Small intestine (tissue), 7 donors: ENCODE measurements around the gene WDR37. TPM values are rescaled to one million over a fixed set of nuclear protein-coding genes. Genes with fewer than 3 reads are reported as not detected.
"Not testable (repeated sequence)": the region's sequence is repeated elsewhere in the genome, so short reads cannot be mapped to it uniquely, and the experiment has no call there.

Experiments used
- DNase-seq, 2 donors: peaks; one replicate each; pipeline versions ENCODE4 v3.0.0 to v3.0.0-alpha.2; 2013
- FAIRE-seq: peaks from 2 replicates; lab custom pipeline; 2012; peaks lifted over from hg19 to GRCh38; lab: Jason Lieb, UNC
- H3K27ac ChIP-seq, 3 donors: one replicate each; pipeline ENCODE4 v1.5.1; 2013; ENCODE audit warnings: low read length in 2 of 3, mild to moderate bottlenecking in 2 of 3, control low read depth in 1 of 3, inconsistent platforms in 1 of 3, low read depth in 1 of 3, moderate library complexity in 1 of 3
- H3K27me3 ChIP-seq, 3 donors: one replicate each; pipeline ENCODE4 v1.6.1; 2013; ENCODE audit warnings: low read length in 3 of 3, inconsistent platforms in 1 of 3; ENCODE audit not compliant: control insufficient read depth in 3 of 3, insufficient read depth in 3 of 3
- H3K36me3 ChIP-seq, 3 donors: one replicate each; pipeline ENCODE4 v1.6.1; 2013; ENCODE audit warnings: low read length in 3 of 3, inconsistent platforms in 1 of 3, low read depth in 1 of 3, mild to moderate bottlenecking in 1 of 3, moderate library complexity in 1 of 3; ENCODE audit not compliant: control insufficient read depth in 3 of 3, insufficient read depth in 2 of 3
- H3K4me1 ChIP-seq, 3 donors: one replicate each; pipeline ENCODE4 v1.6.1; 2013; ENCODE audit warnings: low read length in 2 of 3, inconsistent platforms in 1 of 3, low read depth in 1 of 3, mild to moderate bottlenecking in 1 of 3, moderate library complexity in 1 of 3; ENCODE audit not compliant: control insufficient read depth in 3 of 3, insufficient read depth in 2 of 3
- H3K4me3 ChIP-seq, 3 donors: one replicate each; pipeline ENCODE4 v1.5.1; 2013; ENCODE audit warnings: low read length in 3 of 3, control low read depth in 1 of 3, inconsistent platforms in 1 of 3, low read depth in 1 of 3, mild to moderate bottlenecking in 1 of 3, moderate library complexity in 1 of 3
- H3K9me3 ChIP-seq, 2 donors: one replicate each; pipeline ENCODE4 v1.6.1; 2013; ENCODE audit warnings: low read depth in 1 of 2, low read length in 1 of 2; ENCODE audit not compliant: control insufficient read depth in 2 of 2, insufficient read depth in 1 of 2
- WGBS, 3 donors: extraction: QIAGEN DNeasy Blood & Tissue Kit; methylation state at CpG; one replicate each; pipeline ENCODE4 v1.1.7; 2013; 5-methylcytosine and 5-hydroxymethylcytosine counted together
- polyA plus RNA-seq, 4 donors: library from polyadenylated mRNA; stranded (reverse) in 3 of 4; unstranded in 1 of 4; fragments of 200-250 nt in 3 of 4; fragments of 120-200 nt in 1 of 4; gene quantifications; one replicate each; pipeline versions ENCODE4 v1.2.1 to v1.2.3, GENCODE V29; 2013
- donor health status: healthy with polysubstance abuse.
- donor health status: control.
- donor health status: control.
- donor health status: Bipolar disorder and iron deficiency.
- donor health status: healthy.

WDR37 gene
- polyA plus RNA-seq, 4 donors, result 6.8 to 14.8 (median 7.7) TPM

- DNase-seq (no peak), FAIRE-seq (no peak)
- WGBS, 3 donors, result 80 to 86% (median 82%) methylated on average over 17 of the region's 17 CpGs
- H3K4me1 ChIP-seq, result no peaks in the 10 kb centered on the region
- H3K27ac ChIP-seq, result no peak overlapping the region
- no peaks in the 10 kb centered on the region for H3K9me3 ChIP-seq
- H3K27me3 ChIP-seq, result no peaks in the 10 kb centered on the region
- no peak overlapping the region for H3K4me3 ChIP-seq
- H3K36me3 ChIP-seq, result no peaks in the 10 kb centered on the region
Measured at GRCh38 chr10:1156921-1157614, 100.9 kb downstream of the WDR37 start.

DNA sequence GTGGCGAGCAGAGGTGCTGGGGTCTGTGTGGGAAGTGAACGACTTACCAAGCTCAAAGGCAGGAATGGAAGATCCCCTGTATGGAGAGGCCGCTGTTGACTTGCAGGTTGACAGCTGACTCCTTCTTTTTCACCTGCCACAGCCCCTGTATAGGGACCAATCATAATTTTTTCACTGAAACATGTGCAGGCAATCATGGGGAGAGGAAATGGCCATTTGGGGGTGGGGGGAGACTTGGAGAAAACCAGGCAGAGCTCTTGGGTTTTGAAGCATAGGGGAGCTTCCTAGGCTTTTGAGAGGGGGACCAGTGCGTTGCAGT, 101.4 kb downstream of the WDR37 start:
- Histone ChIP-seq H3K4me1 (no peaks in the 10 kb centered on the region), H3K27ac (no peak overlapping the region), H3K9me3 (no peaks in the 10 kb centered on the region), H3K4me3 (no peak overlapping the region), H3K36me3 (no peaks in the 10 kb centered on the region), H3K27me3 (no peaks in the 10 kb centered on the region)
- no peak for DNase-seq
- WGBS, 3 donors, result 84 to 87% (median 86%) methylated on average over 4 of the region's 4 CpGs
- no peak for FAIRE-seq

- 82 to 89% (median 87%) methylated on average over 12 of the region's 12 CpGs for WGBS, 3 donors
- Histone ChIP-seq H3K27ac (no peak overlapping the region), H3K9me3 (no peaks in the 10 kb centered on the region), H3K4me3 (no peak overlapping the region), H3K36me3 (no peaks in the 10 kb centered on the region), H3K4me1 (no peaks in the 10 kb centered on the region), H3K27me3 (no peaks in the 10 kb centered on the region)
- DNase-seq (no peak), FAIRE-seq (no peak)
Measured at GRCh38 chr10:1158066-1158465, 101.9 kb downstream of the WDR37 start.

DNA sequence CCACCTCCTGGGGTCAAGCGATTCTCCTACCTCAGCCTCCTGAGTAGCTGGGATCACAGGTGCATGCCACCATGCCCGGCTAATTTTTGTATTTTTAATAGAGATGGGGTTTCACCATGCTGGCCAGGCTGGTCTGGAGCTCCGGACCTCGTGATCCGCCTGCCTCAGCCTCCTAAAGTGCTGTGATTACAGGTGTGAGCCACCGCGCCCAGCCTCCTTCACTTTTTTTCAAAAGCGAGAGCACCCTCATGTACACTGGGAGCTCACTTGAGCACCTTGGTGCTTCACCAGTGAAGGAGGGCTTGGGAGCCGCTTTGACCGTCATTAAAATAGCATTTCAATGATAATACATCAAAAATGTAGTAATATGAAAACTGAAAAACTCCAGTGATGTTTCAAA, 102.4 kb downstream of the WDR37 start:
- FAIRE-seq, DNase-seq, H3K36me3 ChIP-seq, H3K27ac ChIP-seq, H3K4me3 ChIP-seq, H3K9me3 ChIP-seq, H3K27me3 ChIP-seq, H3K4me1 ChIP-seq: not testable (repeated sequence)
- 94% methylated on average over 10 of the region's 10 CpGs for WGBS, 3 donors

GRCh38 chr10:1159131-1160061, 103.2 kb downstream of the WDR37 start:
- H3K9me3 ChIP-seq, result no peaks in the 10 kb centered on the region
- no peaks in the 10 kb centered on the region for H3K4me1 ChIP-seq
- H3K27me3 ChIP-seq, result no peaks in the 10 kb centered on the region
- no peak for FAIRE-seq
- no peak overlapping the region for H3K4me3 ChIP-seq
- WGBS, 3 donors, result 90 to 94% (median 92%) methylated on average over 59 of the region's 59 CpGs
- H3K36me3 ChIP-seq, result no peaks in the 10 kb centered on the region
- DNase-seq, result no peak
- no peak overlapping the region for H3K27ac ChIP-seq

- Histone ChIP-seq H3K4me1 (no peaks in the 10 kb centered on the region), H3K9me3 (no peaks in the 10 kb centered on the region), H3K27me3 (no peaks in the 10 kb centered on the region), H3K4me3 (no peak overlapping the region), H3K27ac (no peak overlapping the region), H3K36me3 (no peaks in the 10 kb centered on the region)
- FAIRE-seq (no peak), DNase-seq (no peak)
- 87 to 95% (median 93%) methylated on average over 25 of the region's 25 CpGs for WGBS, 3 donors
Measured at GRCh38 chr10:1160561-1161314, 104.6 kb downstream of the WDR37 start.

DNA sequence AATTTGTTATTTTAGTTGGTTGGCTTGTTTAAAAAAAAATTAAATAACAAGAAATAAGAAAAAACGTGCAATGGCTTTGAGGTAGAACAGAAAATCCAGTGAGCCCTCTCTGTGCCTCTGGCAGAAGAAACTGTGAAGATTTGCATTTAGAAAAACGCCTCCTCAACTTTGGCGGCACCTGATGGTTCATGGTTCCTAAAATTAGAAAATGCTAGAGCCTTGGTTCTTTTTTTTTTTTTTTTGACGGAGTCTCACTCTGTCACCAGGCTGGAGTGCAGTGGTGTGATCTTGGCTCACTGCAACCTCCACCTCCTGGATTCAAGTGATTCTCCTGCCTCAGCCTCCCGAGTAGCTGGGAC, 105.1 kb downstream of the WDR37 start:
- not testable (repeated sequence) for H3K27ac ChIP-seq, H3K27me3 ChIP-seq, FAIRE-seq, H3K9me3 ChIP-seq, H3K4me1 ChIP-seq, DNase-seq, H3K36me3 ChIP-seq, H3K4me3 ChIP-seq
- WGBS, 3 donors, result 83 to 84% (median 83%) methylated on average over 4 to 5 of the region's 5 CpGs

- H3K27ac ChIP-seq, result no peak overlapping the region
- H3K27me3 ChIP-seq, result no peaks in the 10 kb centered on the region
- DNase-seq (peak in 1 of 2 donors; percentile 39), FAIRE-seq (no peak)
- 47 to 67% (median 54%) methylated on average over 13 of the region's 13 CpGs for WGBS, 3 donors
- no peaks in the 10 kb centered on the region for H3K9me3 ChIP-seq
- no peaks in the 10 kb centered on the region for H3K36me3 ChIP-seq
- H3K4me3 ChIP-seq, result no peak overlapping the region
- H3K4me1 ChIP-seq, result no peaks in the 10 kb centered on the region
Measured at GRCh38 chr10:1162481-1163203, 106.5 kb downstream of the WDR37 start.
